ENCODE data around the gene CCDC92.

CCDC92 gene

GRCh38 chr12:123928897-123929296, 43.7 kb downstream of the CCDC92 start:
- DNase-seq (ENCODE audit: low spot score), result no peak
- in situ Hi-C loops (cut with MboI; ENCODE audit: low pct_unique_long_range_greater_than_20kb, low sequenced_read_pairs, unreplicated experiment), result no loop called here
- no peak for TF ChIP-seq CTCF (IDR thresholded peaks at IDR 0.05; ENCODE audit: extremely low read depth, insufficient read depth, missing control alignments)

GRCh38 chr12:123928274-123928865, 44.3 kb downstream of the CCDC92 start:
- TF ChIP-seq CTCF (IDR thresholded peaks at IDR 0.05; ENCODE audit: extremely low read depth, insufficient read depth, missing control alignments), result no peak
- in situ Hi-C loops (cut with MboI; ENCODE audit: low pct_unique_long_range_greater_than_20kb, low sequenced_read_pairs, unreplicated experiment), result no loop called here
- DNase-seq (ENCODE audit: low spot score), result no peak

GRCh38 chr12:123924539-123924938, 48.1 kb downstream of the CCDC92 start:
- TF ChIP-seq CTCF (IDR thresholded peaks at IDR 0.05; ENCODE audit: extremely low read depth, insufficient read depth, missing control alignments), result no peak
- in situ Hi-C loops (cut with MboI; ENCODE audit: low pct_unique_long_range_greater_than_20kb, low sequenced_read_pairs, unreplicated experiment), result no loop called here
- no peak for DNase-seq (ENCODE audit: low spot score)

GRCh38 chr12:123923927-123924326, 48.7 kb downstream of the CCDC92 start:
- no peak for TF ChIP-seq CTCF (IDR thresholded peaks at IDR 0.05; ENCODE audit: extremely low read depth, insufficient read depth, missing control alignments)
- in situ Hi-C loops (cut with MboI; ENCODE audit: low pct_unique_long_range_greater_than_20kb, low sequenced_read_pairs, unreplicated experiment), result no loop called here
- no peak for DNase-seq (ENCODE audit: low spot score)

GRCh38 chr12:123923038-123923437, 49.6 kb downstream of the CCDC92 start:
- TF ChIP-seq CTCF (IDR thresholded peaks at IDR 0.05; ENCODE audit: extremely low read depth, insufficient read depth, missing control alignments), result no peak
- in situ Hi-C loops (cut with MboI; ENCODE audit: low pct_unique_long_range_greater_than_20kb, low sequenced_read_pairs, unreplicated experiment), result no loop called here
- DNase-seq (ENCODE audit: low spot score), result no peak

- DNase-seq (ENCODE audit: low spot score), result no peak
- TF ChIP-seq CTCF (IDR thresholded peaks at IDR 0.05; ENCODE audit: extremely low read depth, insufficient read depth, missing control alignments), result no peak
- in situ Hi-C loops (cut with MboI; ENCODE audit: low pct_unique_long_range_greater_than_20kb, low sequenced_read_pairs, unreplicated experiment), result no loop called here
These were observed 52.7 kb downstream of the CCDC92 start for GRCh38 chr12:123919980-123920360.

All from GM13977 (cell line).